Ovary (tissue), 3 donors: ENCODE measurements around the gene SLC39A3.

Source experiments
- CTCF ChIP-seq, 3 donors: fragments of 450-650 bp in 2 of 3; fragments of 200-600 bp in 1 of 3; IDR thresholded peaks; one replicate each; pipeline versions ENCODE4 v1.5.1 to v1.8.0; 2016 to 2022; ENCODE audit warnings: antibody characterized with exemption in 3 of 3, mild to moderate bottlenecking in 1 of 3
- POLR2A ChIP-seq: fragments of 450-650 bp; IDR thresholded peaks from one replicate; pipeline ENCODE4 v1.6.1; 2017; ENCODE audit warnings: antibody characterized with exemption, mild to moderate bottlenecking, moderate library complexity
- donor health status: DM: no; HTN: no; CAD: no.

DNA sequence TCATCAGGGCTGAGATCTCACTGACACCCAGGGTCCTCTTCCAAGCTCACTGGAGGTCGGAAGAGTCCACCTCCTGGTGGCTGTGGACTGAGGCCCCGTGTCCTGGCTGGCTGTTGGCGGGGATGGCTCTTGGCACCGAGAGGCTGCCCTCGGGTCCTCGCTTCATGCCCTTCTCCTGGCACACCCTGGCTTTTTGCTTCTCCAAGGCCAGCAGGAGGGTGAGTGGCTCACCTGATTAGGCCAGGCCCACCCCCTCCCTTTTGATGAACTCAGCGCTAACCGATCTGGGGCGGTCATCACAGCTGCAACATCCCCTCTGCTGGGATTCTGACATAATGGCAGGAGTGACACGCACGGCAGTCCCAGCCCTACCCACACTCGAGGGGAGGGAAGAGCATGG, 4.4 kb downstream of the SLC39A3 start:
- no peak for TF ChIP-seq CTCF (IDR thresholded peaks at IDR 0.05)
- TF ChIP-seq POLR2A = no peak
